Aorta (tissue), 5 donors: Measurements from ENCODE around the gene IL27RA. TPM values are rescaled to one million over a fixed set of nuclear protein-coding genes. Genes with fewer than 3 reads are reported as not detected.
"Not testable (repeated sequence)": the region's sequence is repeated elsewhere in the genome, so short reads cannot be mapped to it uniquely, and the experiment has no call there.

Experiments
- ATAC-seq: fragments of 200-7000 bp; cut with Tn5 transposase; one replicate; pipeline ENCODE4 v1.9.1; 2022; ENCODE audit warnings: moderate library complexity; ENCODE audit not compliant: low FRiP score
- DNase-seq, 2 donors: peaks; one replicate each; pipeline ENCODE4 v3.0.0-alpha.2; 2020
- H3K27ac ChIP-seq, 2 donors: one replicate each; pipeline ENCODE4 v1.5.1; 2013; ENCODE audit warnings: low read length in 2 of 2, mild to moderate bottlenecking in 2 of 2, moderate library complexity in 2 of 2, control low read depth in 1 of 2, inconsistent platforms in 1 of 2, low read depth in 1 of 2
- H3K27me3 ChIP-seq, 2 donors: one replicate each; pipeline ENCODE4 v1.6.1; 2013; ENCODE audit warnings: control low read depth in 1 of 2, low read length in 1 of 2, mild to moderate bottlenecking in 1 of 2, moderate library complexity in 1 of 2; ENCODE audit not compliant: insufficient read depth in 2 of 2, control insufficient read depth in 1 of 2
- H3K36me3 ChIP-seq, 2 donors: one replicate each; pipeline ENCODE4 v1.6.1; 2013; ENCODE audit warnings: control low read depth in 1 of 2, low read length in 1 of 2, mild to moderate bottlenecking in 1 of 2; ENCODE audit not compliant: insufficient read depth in 2 of 2, control insufficient read depth in 1 of 2
- H3K4me1 ChIP-seq, 2 donors: one replicate each; pipeline ENCODE4 v1.6.1; 2013; ENCODE audit warnings: low read length in 2 of 2, control low read depth in 1 of 2, mild to moderate bottlenecking in 1 of 2, moderate library complexity in 1 of 2; ENCODE audit not compliant: insufficient read depth in 2 of 2, control insufficient read depth in 1 of 2
- H3K4me3 ChIP-seq, 2 donors: one replicate each; pipeline ENCODE4 v1.5.1; 2013; ENCODE audit warnings: low read length in 2 of 2, control low read depth in 1 of 2, mild to moderate bottlenecking in 1 of 2
- H3K9me3 ChIP-seq: one replicate; pipeline ENCODE4 v1.6.1; 2013; ENCODE audit warnings: mild to moderate bottlenecking, low read length; ENCODE audit not compliant: control insufficient read depth
- WGBS, 2 donors: extraction: QIAGEN DNeasy Blood & Tissue Kit; methylation state at CpG; one replicate each; pipeline ENCODE4 v1.1.7; 2013; 5-methylcytosine and 5-hydroxymethylcytosine counted together
- intact Hi-C, 2 donors: fragments of 100-400 bp; cut with DNase I; formaldehyde crosslinking; loops; one replicate each; pipeline versions ENCODE4 v1.14.2 to v1.15.0; 2022
- polyA plus RNA-seq, 2 donors: library from polyadenylated mRNA; stranded (reverse); fragments of 200-250 nt; gene quantifications; one replicate each; pipeline ENCODE4 v1.2.3, GENCODE V29; 2013
- total RNA-seq, 2 donors: library from RNA; stranded (reverse); fragmentation: NEBNext Ultra II Directional; extraction: Animal tissue kit (Norgen Biotek cat#: 25700); gene quantifications; one replicate each; pipeline ENCODE4 v1.2.1, GENCODE V29; 2021
- donor health status: healthy with polysubstance abuse.
- donor health status: Bipolar disorder and iron deficiency.
- donor health status: DM: no; HTN: no; CAD: no.
- donor health status: DM: no; HTN: no; CAD: no.
- donor health status: DM: yes; HTN: yes; CAD: no.

The IL27RA gene
- total and polyA plus RNA-seq, 4 donors, result 0.36 to 5.5 (median 2.0) TPM

- H3K27me3 ChIP-seq, H3K27ac ChIP-seq, H3K4me3 ChIP-seq, H3K36me3 ChIP-seq, DNase-seq, ATAC-seq, H3K4me1 ChIP-seq, intact Hi-C loops, H3K9me3 ChIP-seq: not testable (repeated sequence)
- 94 to 95% methylated on average over 11 of the region's 11 CpGs for WGBS, 2 donors
Observed at GRCh38 chr19:14050961-14051360, 19.4 kb downstream of the IL27RA start.

- no peaks in the 10 kb centered on the region for H3K36me3 ChIP-seq
- WGBS, 2 donors, result 82 to 86% methylated on average over 9 of the region's 9 CpGs
- H3K4me1 ChIP-seq, result no peaks in the 10 kb centered on the region
- H3K27me3 ChIP-seq, result no peaks in the 10 kb centered on the region
- no peak for ATAC-seq
- DNase-seq, result no peak
- intact Hi-C loops, result no loop called here
- H3K9me3 ChIP-seq, result no peaks in the 10 kb centered on the region
- H3K4me3 ChIP-seq, result no peak overlapping the region
- no peak overlapping the region for H3K27ac ChIP-seq
Observed at GRCh38 chr19:14051980-14052379, 20.4 kb downstream of the IL27RA start.

- Histone ChIP-seq H3K27ac (no peak overlapping the region), H3K27me3 (no peaks in the 10 kb centered on the region), H3K4me3 (no peak overlapping the region), H3K4me1 (no peaks in the 10 kb centered on the region), H3K9me3 (no peaks in the 10 kb centered on the region), H3K36me3 (no peaks in the 10 kb centered on the region)
- WGBS, 2 donors, result 91 to 97% methylated on average over 6 of the region's 6 CpGs
- intact Hi-C loops, result no loop called here
- ATAC-seq (no peak), DNase-seq (no peak)
Observed at GRCh38 chr19:14052470-14052869, 20.9 kb downstream of the IL27RA start.

GRCh38 chr19:14053032-14053431 is 21.5 kb downstream of the IL27RA start:
- WGBS, 2 donors, result 95 to 98% methylated on average over 3 of the region's 3 CpGs
- H3K27ac ChIP-seq, result no peak overlapping the region
- H3K27me3 ChIP-seq, result no peaks in the 10 kb centered on the region
- no peak for DNase-seq
- intact Hi-C loops, result no loop called here
- H3K36me3 ChIP-seq, result no peaks in the 10 kb centered on the region
- no peaks in the 10 kb centered on the region for H3K9me3 ChIP-seq
- no peaks in the 10 kb centered on the region for H3K4me1 ChIP-seq
- ATAC-seq, result no peak
- H3K4me3 ChIP-seq, result no peak overlapping the region

GRCh38 chr19:14053500-14053899 is 21.9 kb downstream of the IL27RA start:
- no peaks in the 10 kb centered on the region for H3K9me3 ChIP-seq
- 91 to 95% methylated on average over 11 of the region's 11 CpGs for WGBS, 2 donors
- no peaks in the 10 kb centered on the region for H3K36me3 ChIP-seq
- no peaks in the 10 kb centered on the region for H3K4me1 ChIP-seq
- H3K27me3 ChIP-seq, result no peaks in the 10 kb centered on the region
- intact Hi-C loops, result no loop called here
- no peak overlapping the region for H3K4me3 ChIP-seq
- ATAC-seq, result no peak
- DNase-seq, result no peak
- no peak overlapping the region for H3K27ac ChIP-seq

GRCh38 chr19:14054099-14054498 is 22.5 kb downstream of the IL27RA start:
- 82 to 94% methylated on average over 6 of the region's 6 CpGs for WGBS, 2 donors
- H3K36me3 ChIP-seq, result no peaks in the 10 kb centered on the region
- DNase-seq (no peak), ATAC-seq (no peak)
- no peak overlapping the region for H3K27ac ChIP-seq
- no peak overlapping the region for H3K4me3 ChIP-seq
- H3K27me3 ChIP-seq, result no peaks in the 10 kb centered on the region
- intact Hi-C loops, result no loop called here
- no peaks in the 10 kb centered on the region for H3K4me1 ChIP-seq
- H3K9me3 ChIP-seq, result no peaks in the 10 kb centered on the region

GRCh38 chr19:14054721-14055120 is 23.2 kb downstream of the IL27RA start:
- no peak for DNase-seq
- WGBS, 2 donors, result 77 to 80% methylated on average over 11 of the region's 11 CpGs
- Histone ChIP-seq H3K36me3 (no peaks in the 10 kb centered on the region), H3K4me1 (no peaks in the 10 kb centered on the region), H3K27me3 (no peaks in the 10 kb centered on the region), H3K9me3 (no peaks in the 10 kb centered on the region), H3K27ac (no peak overlapping the region), H3K4me3 (no peak overlapping the region)
- no peak for ATAC-seq
- intact Hi-C loops, result loop anchor here in 1 of 2 donors (5.0 kb wide), 1 partner anchor 172 kb away; no protein-coding TSS in a partner anchor

- H3K36me3 ChIP-seq, result no peaks in the 10 kb centered on the region
- ATAC-seq, result no peak
- DNase-seq, result no peak
- intact Hi-C loops, result loop anchor here in 1 of 2 donors (5.0 kb wide), 1 partner anchor 173 kb away; no protein-coding TSS in a partner anchor
- no peak overlapping the region for H3K27ac ChIP-seq
- WGBS, 2 donors, result 93% methylated on average over 3 of the region's 3 CpGs
- no peaks in the 10 kb centered on the region for H3K4me1 ChIP-seq
- H3K27me3 ChIP-seq, result no peaks in the 10 kb centered on the region
- no peaks in the 10 kb centered on the region for H3K9me3 ChIP-seq
- no peak overlapping the region for H3K4me3 ChIP-seq
Observed at GRCh38 chr19:14055396-14055795, 23.8 kb downstream of the IL27RA start.

- Histone ChIP-seq H3K4me1 (no peaks in the 10 kb centered on the region), H3K27me3 (no peaks in the 10 kb centered on the region), H3K36me3 (no peaks in the 10 kb centered on the region), H3K9me3 (no peaks in the 10 kb centered on the region), H3K4me3 (no peak overlapping the region), H3K27ac (no peak overlapping the region)
- intact Hi-C loops, result loop anchor here in 1 of 2 donors (5.0 kb wide), 1 partner anchor 174 kb away; no protein-coding TSS in a partner anchor
- no peak for DNase-seq
- ATAC-seq, result peak; percentile 13
- 93 to 94% methylated on average over 10 of the region's 10 CpGs for WGBS, 2 donors
Observed at GRCh38 chr19:14056069-14056666, 24.6 kb downstream of the IL27RA start.
